GM12875 (cell line): ENCODE results near the gene TXNL1.
"Not testable (repeated sequence)": the region's sequence is repeated elsewhere in the genome, so short reads cannot be mapped to it uniquely, and the experiment has no call there.

Source experiments
- H3K4me3 ChIP-seq: one replicate; pipeline ENCODE4 v1.5.1; 2011; ENCODE audit warnings: low read depth, low read length, control low read depth
- TF ChIP-seq, protein P1 (sequence below): IDR thresholded peaks from 2 replicates; pipeline ENCODE4 v1.5.1; 2011; ENCODE audit warnings: low read depth, mild to moderate bottlenecking, control low read depth, inconsistent platforms, low read length, moderate library complexity, borderline replicate concordance; ENCODE audit not compliant: insufficient read depth

TXNL1 gene

DNA sequence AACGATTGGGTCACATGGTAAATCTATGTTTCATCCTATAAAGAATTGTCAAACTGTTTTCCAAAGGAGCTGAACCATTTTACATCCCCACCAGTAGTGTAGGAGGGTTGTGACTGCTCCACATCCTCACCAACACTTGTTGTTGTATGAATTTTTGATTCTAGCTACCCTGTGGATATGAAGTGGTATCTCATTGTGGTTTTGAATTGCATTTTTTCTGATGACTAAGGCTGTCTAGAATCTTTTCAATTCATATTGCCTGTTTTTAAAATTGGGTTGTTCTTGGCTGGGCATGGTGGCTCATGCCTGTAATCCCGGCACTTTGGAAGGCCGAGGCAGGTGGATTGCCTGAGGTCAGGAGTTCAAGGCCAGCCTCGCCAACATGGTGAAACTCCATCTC, 44.5 kb downstream of the TXNL1 start:
- H3K4me3 ChIP-seq, result no peak overlapping the region
- TF ChIP-seq, protein P1, sequence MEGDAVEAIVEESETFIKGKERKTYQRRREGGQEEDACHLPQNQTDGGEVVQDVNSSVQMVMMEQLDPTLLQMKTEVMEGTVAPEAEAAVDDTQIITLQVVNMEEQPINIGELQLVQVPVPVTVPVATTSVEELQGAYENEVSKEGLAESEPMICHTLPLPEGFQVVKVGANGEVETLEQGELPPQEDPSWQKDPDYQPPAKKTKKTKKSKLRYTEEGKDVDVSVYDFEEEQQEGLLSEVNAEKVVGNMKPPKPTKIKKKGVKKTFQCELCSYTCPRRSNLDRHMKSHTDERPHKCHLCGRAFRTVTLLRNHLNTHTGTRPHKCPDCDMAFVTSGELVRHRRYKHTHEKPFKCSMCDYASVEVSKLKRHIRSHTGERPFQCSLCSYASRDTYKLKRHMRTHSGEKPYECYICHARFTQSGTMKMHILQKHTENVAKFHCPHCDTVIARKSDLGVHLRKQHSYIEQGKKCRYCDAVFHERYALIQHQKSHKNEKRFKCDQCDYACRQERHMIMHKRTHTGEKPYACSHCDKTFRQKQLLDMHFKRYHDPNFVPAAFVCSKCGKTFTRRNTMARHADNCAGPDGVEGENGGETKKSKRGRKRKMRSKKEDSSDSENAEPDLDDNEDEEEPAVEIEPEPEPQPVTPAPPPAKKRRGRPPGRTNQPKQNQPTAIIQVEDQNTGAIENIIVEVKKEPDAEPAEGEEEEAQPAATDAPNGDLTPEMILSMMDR, result no peak

DNA sequence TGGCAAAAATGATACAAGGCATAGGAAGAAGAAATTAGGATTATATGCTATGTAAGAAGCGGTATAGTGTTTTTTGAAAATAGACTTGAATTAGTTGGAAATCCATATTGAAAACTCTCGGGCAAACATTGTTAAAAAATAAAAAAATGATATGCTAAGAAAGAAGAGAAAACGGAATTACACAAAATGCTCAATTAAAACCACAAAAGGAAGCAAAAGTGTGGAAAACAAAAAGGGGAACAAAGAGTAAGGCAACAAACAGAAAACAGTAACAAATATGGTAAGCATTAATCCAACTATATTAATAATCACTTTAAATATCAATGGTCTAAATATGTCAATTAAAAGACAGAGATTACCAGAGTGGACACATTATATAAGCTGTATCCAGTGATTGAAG, 58.4 kb downstream of the TXNL1 start:
- no peak overlapping the region for H3K4me3 ChIP-seq
- TF ChIP-seq, protein P1, result no peak

DNA sequence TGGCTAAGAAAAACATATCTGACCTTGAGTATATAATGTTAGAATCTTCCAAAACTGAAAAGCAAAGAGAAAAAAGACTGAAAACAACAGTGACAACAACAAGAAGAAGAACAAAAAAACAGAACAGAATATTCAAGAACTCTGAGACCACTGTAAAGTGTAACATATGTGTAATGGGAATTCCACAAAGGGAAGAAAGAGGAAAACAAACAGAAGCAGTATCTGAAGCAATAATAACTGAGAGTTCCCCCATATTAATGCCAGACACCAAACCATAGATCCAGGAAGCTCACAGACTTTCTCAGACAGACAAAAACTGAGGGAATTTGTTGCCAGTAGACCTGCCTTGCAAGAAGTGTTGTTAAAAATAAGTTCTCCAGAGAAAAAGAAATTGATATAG, 58.9 kb downstream of the TXNL1 start:
- TF ChIP-seq, protein P1, result no peak
- no peak overlapping the region for H3K4me3 ChIP-seq

DNA sequence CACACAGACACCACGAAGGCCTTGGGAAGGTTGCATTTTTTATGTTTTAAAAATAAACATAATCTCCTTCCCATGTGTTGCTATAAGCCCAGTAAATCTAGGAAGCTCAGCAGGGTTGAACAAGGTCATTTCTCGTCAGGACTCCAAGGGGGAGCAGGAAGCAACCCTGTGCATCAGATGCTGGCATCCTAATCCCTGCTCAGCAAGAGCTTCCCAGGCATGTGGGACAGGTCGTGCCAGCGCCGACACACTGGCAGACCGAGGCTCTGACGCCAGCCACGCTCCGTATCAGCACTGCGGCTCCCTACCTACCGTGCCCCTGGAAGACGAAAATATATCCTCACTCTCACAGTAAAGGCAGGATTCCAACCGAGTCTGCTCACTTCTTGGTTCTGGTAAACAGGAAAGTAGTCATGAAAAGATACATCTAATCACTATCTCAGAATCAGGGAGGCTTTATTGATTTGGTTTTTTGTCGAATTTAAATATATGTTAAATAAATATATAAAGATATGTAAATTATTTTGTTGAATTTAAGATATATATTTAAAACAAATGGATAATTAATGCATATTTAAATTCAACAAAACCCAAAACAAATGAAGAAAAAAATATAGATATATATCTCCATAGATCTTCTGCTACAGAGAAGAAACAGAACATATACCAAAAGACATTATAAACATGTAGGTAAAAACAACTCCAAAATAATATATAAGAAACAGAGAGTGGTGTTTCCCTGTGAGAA, 61.4 kb downstream of the TXNL1 start:
- no peak overlapping the region for H3K4me3 ChIP-seq
- TF ChIP-seq, protein P1, result no peak

DNA sequence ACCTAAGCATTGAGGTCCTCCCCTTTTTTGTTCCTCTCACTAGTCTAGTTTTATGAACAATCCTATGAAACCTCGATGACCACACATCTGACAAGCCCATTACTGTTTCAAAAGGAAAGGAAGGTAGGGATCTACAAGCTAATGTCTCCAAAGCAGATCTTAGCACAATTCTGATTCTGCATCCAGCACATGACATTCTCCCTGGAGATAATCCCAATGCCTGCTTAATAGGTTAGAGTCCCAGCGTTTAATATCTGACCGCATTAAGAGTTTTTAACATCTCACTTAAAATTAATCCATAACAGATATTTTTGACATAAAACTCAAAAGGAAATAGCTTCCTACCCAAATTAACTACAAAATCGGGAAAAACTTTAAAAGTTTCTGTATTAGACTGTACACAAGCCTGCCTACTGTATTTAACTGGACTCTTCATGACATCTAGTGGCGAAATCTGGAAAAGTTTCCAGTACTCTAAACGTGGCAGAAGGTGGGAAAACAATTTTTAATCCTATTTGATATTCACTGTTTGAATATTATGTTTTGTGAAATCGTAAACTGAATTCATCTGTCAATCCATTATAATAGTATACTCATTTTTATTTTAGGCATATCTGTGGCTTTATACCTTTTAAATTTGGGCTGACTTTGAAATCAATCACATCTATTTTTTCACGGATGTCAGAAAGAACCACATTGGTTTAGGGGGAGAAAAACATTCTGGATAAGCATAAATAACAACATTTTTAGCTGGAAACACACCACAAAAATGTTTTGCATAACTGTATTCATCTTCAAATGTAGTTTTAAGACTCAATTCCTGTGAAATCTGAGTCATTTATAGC, 62.4 kb downstream of the TXNL1 start:
- H3K4me3 ChIP-seq, result no peak overlapping the region
- TF ChIP-seq, protein P1, result peak; percentile 29; the same call in 1 of the 2 replicates

DNA sequence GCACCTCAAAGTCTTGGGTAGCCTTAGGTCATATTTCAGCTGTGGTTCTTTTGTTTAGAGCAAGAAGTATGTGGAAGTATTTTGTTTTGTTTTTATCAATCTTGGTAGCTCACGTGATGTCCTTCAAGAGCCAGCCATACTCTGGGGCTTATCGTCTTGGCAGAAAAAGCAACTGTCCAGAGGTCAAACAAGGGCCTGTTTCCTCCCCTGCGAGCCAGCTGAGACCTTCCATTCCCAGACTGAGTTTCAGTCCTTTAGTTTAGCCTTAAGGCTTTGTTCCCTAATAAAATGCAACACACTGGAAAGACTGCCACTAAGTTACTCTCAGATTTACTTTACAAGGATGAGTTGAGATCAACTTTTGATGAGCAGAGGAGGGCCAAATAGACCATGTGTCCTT, 63.5 kb downstream of the TXNL1 start:
- TF ChIP-seq, protein P1, result no peak
- no peak overlapping the region for H3K4me3 ChIP-seq

DNA sequence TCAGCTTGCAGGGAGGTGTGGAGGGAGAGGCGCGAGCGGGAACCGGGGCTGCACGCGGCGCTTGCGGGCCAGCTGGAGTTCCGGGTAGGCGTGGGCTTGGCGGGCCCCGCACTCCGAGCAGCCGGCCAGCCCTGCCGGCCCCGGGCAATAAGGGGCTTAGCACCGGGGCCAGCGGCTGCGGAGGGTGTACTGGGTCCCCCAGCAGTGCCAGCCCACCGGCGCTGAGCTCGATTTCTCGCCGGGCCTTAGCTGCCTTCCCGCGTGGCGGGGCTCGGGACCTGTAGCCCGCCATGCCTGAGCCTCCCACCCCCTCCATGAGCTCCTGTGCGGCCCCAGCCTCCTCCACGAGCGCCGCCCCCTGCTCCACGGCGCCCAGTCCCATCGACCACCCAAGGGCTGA, 66.1 kb downstream of the TXNL1 start:
- H3K4me3 ChIP-seq, result not testable (repeated sequence)
